DMS79 treated with DMSO at 0.1 percent for 48 hours (cell line): Measurements from ENCODE around the gene ARSB.

Source experiments
- DNase-seq: peaks from one replicate; lab custom pipeline; 2025; lab: John Stamatoyannopoulos, UW

ARSB gene

GRCh38 chr5:78985116-78985724 is at the start of gene ARSB:
TSS of gene ARSB (minus strand) at chr5:78985310. CDS start at chr5:78985248, 62 bp downstream.
- no peak for DNase-seq

- DNase-seq: no peak
These were observed 47.7 kb upstream of the ARSB start for GRCh38 chr5:79032782-79033181.

GRCh38 chr5:79032031-79032695 is 47.1 kb upstream of the ARSB start:
- DNase-seq: no peak

GRCh38 chr5:79031485-79031867 is 46.4 kb upstream of the ARSB start:
- no peak for DNase-seq

GRCh38 chr5:79030663-79031484 is 45.8 kb upstream of the ARSB start:
- DNase-seq: no peak

GRCh38 chr5:79025054-79025472 is 40.0 kb upstream of the ARSB start:
- DNase-seq: peak; percentile 55

- no peak for DNase-seq
These were observed 38.8 kb upstream of the ARSB start for GRCh38 chr5:79023947-79024346.

- no peak for DNase-seq
These were observed 38.2 kb upstream of the ARSB start for GRCh38 chr5:79023348-79023747.

- no peak for DNase-seq
These were observed 37.7 kb upstream of the ARSB start for GRCh38 chr5:79022771-79023170.

GRCh38 chr5:79021753-79022152 is 36.6 kb upstream of the ARSB start:
- DNase-seq: no peak

GRCh38 chr5:79020861-79021561 is 35.9 kb upstream of the ARSB start:
- peak; percentile 23 for DNase-seq

GRCh38 chr5:79014631-79015030 is 29.5 kb upstream of the ARSB start:
- DNase-seq: no peak

GRCh38 chr5:79011869-79012268 is 26.8 kb upstream of the ARSB start:
- DNase-seq: no peak

- DNase-seq: no peak
These were observed 26.2 kb upstream of the ARSB start for GRCh38 chr5:79011219-79011836.

GRCh38 chr5:79008362-79008761 is 23.3 kb upstream of the ARSB start:
- DNase-seq: no peak

GRCh38 chr5:79007872-79008271 is 22.8 kb upstream of the ARSB start:
- DNase-seq: no peak

- no peak for DNase-seq
These were observed 21.0 kb upstream of the ARSB start for GRCh38 chr5:79005936-79006631.

GRCh38 chr5:79005151-79005550 is 20.0 kb upstream of the ARSB start:
- DNase-seq: no peak

GRCh38 chr5:79002374-79002773 is 17.3 kb upstream of the ARSB start:
- DNase-seq: no peak

- DNase-seq: no peak
These were observed 16.4 kb upstream of the ARSB start for GRCh38 chr5:79001471-79001870.

- DNase-seq: no peak
These were observed 12.0 kb upstream of the ARSB start for GRCh38 chr5:78997090-78997489.
